ENCODE data around the gene ABCC3.

- TF ChIP-seq CTCF (IDR thresholded peaks at IDR 0.05) (no peak), ZFX (IDR thresholded peaks at IDR 0.05; ENCODE audit: borderline replicate concordance) (no peak)
These were observed 57.1 kb downstream of the ABCC3 start for GRCh38 chr17:50691550-50692447.

Measured in 22Rv1 (cell line).